Measurements from ENCODE around the gene RTF2. TPM values are rescaled to one million over a fixed set of nuclear protein-coding genes. Genes with fewer than 3 reads are reported as not detected.

Gene RTF2
- total and polyA plus RNA-seq, 11 donors = 50.7 to 114 (median 86.2) TPM

GRCh38 chr20:56565511-56565910, 97.1 kb downstream of the RTF2 start:
- Histone ChIP-seq H3K4me3 (no peak overlapping the region), H3K4me1 (peaks cover 0 to 13% (median 3%) of the 10 kb centered on the region in 12 donors), H3K36me3 (no peaks in the 10 kb centered on the region), H3K27me3 (no peaks in the 10 kb centered on the region), H3K9me3 (no peaks in the 10 kb centered on the region), H3K27ac (no peak overlapping the region)
- 79 to 88% (median 86%) methylated on average over 4 of the region's 4 CpGs for WGBS, 4 donors
- no peak for DNase-seq
- ATAC-seq = no peak
- intact Hi-C loops (cut with DNase I) = no loop called here
- TF ChIP-seq POLR2A (IDR thresholded peaks at IDR 0.05) (no peak), CTCF (IDR thresholded peaks at IDR 0.05) (no peak)

- intact Hi-C loops (cut with DNase I) = no loop called here
- peak in 2 of 4 donors; percentile 22 to 33 for ATAC-seq
Observed at GRCh38 chr20:56566621-56567020, 98.2 kb downstream of the RTF2 start.

More at GRCh38 chr20:56566621-56567020, 98.2 kb downstream of the RTF2 start:
- H3K4me3 ChIP-seq = no peak overlapping the region
- 41 to 57% (median 54%) methylated on average over 3 of the region's 3 CpGs for WGBS, 4 donors
- peaks cover 0 to 13% (median 3%) of the 10 kb centered on the region in 12 donors for H3K4me1 ChIP-seq
- no peaks in the 10 kb centered on the region for H3K9me3 ChIP-seq
- H3K27ac ChIP-seq = peak overlapping the region in 1 of 12 donors; percentile 24
- H3K27me3 ChIP-seq = no peaks in the 10 kb centered on the region
- DNase-seq = peak in 1 of 5 donors; percentile 8
- no peaks in the 10 kb centered on the region for H3K36me3 ChIP-seq
- TF ChIP-seq POLR2A (IDR thresholded peaks at IDR 0.05) (no peak), CTCF (IDR thresholded peaks at IDR 0.05) (no peak)

Other genes with a start within 250 kb of the RTF2 start
- not detected for gene MC3R, start 219.9 kb upstream of the RTF2 start, total RNA-seq
- gene MC3R, start 219.9 kb upstream of the RTF2 start, polyA plus RNA-seq = not detected
- 10 to 100 TPM; 48.3 to 69.8 (median 57.2) TPM for gene FAM210B, start 109.7 kb upstream of the RTF2 start, total RNA-seq
- gene FAM210B, start 109.7 kb upstream of the RTF2 start, polyA plus RNA-seq = 10 to 100 TPM; 32.6 to 34.2 TPM
- gene AURKA, start 76.4 kb upstream of the RTF2 start, total RNA-seq = 10 to 100 TPM in 2 of 9 donors, 1 to 10 TPM in 7; 2.4 to 11.0 (median 6.3) TPM
- 10 to 100 TPM in 1 of 2 donors, 1 to 10 TPM in 1; 2.2 to 19.5 TPM for gene AURKA, start 76.4 kb upstream of the RTF2 start, polyA plus RNA-seq
- gene CSTF1, start 76.0 kb upstream of the RTF2 start, total RNA-seq = 10 to 100 TPM; 16.0 to 27.3 (median 22.0) TPM
- 10 to 100 TPM in 1 of 2 donors, 1 to 10 TPM in 1; 4.2 to 15.3 TPM for gene CSTF1, start 76.0 kb upstream of the RTF2 start, polyA plus RNA-seq
- gene CASS4, start 56.4 kb upstream of the RTF2 start, total RNA-seq = 1 to 10 TPM in 2 of 9 donors, under 1 TPM in 7; 0.07 to 3.8 (median 0.50) TPM
- under 1 TPM; 0.38 to 0.47 TPM for gene CASS4, start 56.4 kb upstream of the RTF2 start, polyA plus RNA-seq
- gene FAM209A, start 56.1 kb downstream of the RTF2 start, total RNA-seq = under 1 TPM in 1 of 9 donors, not detected in 8; 0.35 TPM
- gene FAM209A, start 56.1 kb downstream of the RTF2 start, polyA plus RNA-seq = not detected
- gene FAM209B, start 64.6 kb downstream of the RTF2 start, total RNA-seq = under 1 TPM in 2 of 9 donors, not detected in 7; 0.42 to 0.53 TPM
- under 1 TPM; 0.50 to 0.76 TPM for gene FAM209B, start 64.6 kb downstream of the RTF2 start, polyA plus RNA-seq
- gene TFAP2C, start 160.7 kb downstream of the RTF2 start, total RNA-seq = under 1 TPM in 6 of 9 donors, not detected in 3; 0.09 to 1.00 (median 0.23) TPM
- gene TFAP2C, start 160.7 kb downstream of the RTF2 start, polyA plus RNA-seq = not detected

All from heart left ventricle (tissue), 16 donors.